Activated naive CD8-positive, alpha-beta T cell treated with anti-CD3 and anti-CD28 coated beads for 36 hours (primary cell): Measurements from ENCODE around the gene ELF2. TPM values are rescaled to one million over a fixed set of nuclear protein-coding genes. Genes with fewer than 3 reads are reported as not detected.
"Not testable (repeated sequence)": the region's sequence is repeated elsewhere in the genome, so short reads cannot be mapped to it uniquely, and the experiment has no call there.

Source experiments
- DNase-seq: peaks from one replicate; pipeline ENCODE4 v3.0.0; 2021
- H3K27ac Mint-ChIP-seq: one replicate; pipeline ENCODE4 v1.8.0; 2022; ENCODE audit warnings: mild to moderate bottlenecking, moderate library complexity, mixed read lengths
- H3K27me3 Mint-ChIP-seq: one replicate; pipeline ENCODE4 v1.8.0; 2022; ENCODE audit warnings: mild to moderate bottlenecking, mixed read lengths
- H3K36me3 Mint-ChIP-seq: one replicate; pipeline ENCODE4 v1.8.0; 2021; ENCODE audit warnings: mild to moderate bottlenecking, mixed read lengths
- H3K4me1 Mint-ChIP-seq: one replicate; pipeline ENCODE4 v1.8.0; 2021; ENCODE audit warnings: mixed read lengths
- H3K4me3 Mint-ChIP-seq: one replicate; pipeline ENCODE4 v1.8.0; 2022; ENCODE audit warnings: mild to moderate bottlenecking, moderate library complexity, mixed read lengths
- H3K9me3 Mint-ChIP-seq: one replicate; pipeline ENCODE4 v1.8.0; 2022; ENCODE audit warnings: mixed read lengths
- total RNA-seq, 2 experiments: library from RNA; stranded (reverse); gene quantifications; one replicate each; pipeline ENCODE4 v1.2.3, GENCODE V29; 2021

The ELF2 gene
- total RNA-seq, 2 experiments from 2014 or later: 23.4 TPM

- DNase-seq: no peak
- H3K4me1 Mint-ChIP-seq: no peaks in the 10 kb centered on the region
- H3K4me3 Mint-ChIP-seq: no peak overlapping the region
- H3K9me3 Mint-ChIP-seq: no peaks in the 10 kb centered on the region
- H3K36me3 Mint-ChIP-seq: no peaks in the 10 kb centered on the region
- no peak overlapping the region for H3K27ac Mint-ChIP-seq
- peaks cover 3% of the 10 kb centered on the region for H3K27me3 Mint-ChIP-seq
Measured at GRCh38 chr4:139164731-139165130, 12.3 kb downstream of the ELF2 start.

GRCh38 chr4:139163806-139164206 is 13.2 kb downstream of the ELF2 start:
- H3K27me3 Mint-ChIP-seq: peaks cover 3% of the 10 kb centered on the region
- H3K9me3 Mint-ChIP-seq: no peaks in the 10 kb centered on the region
- H3K27ac Mint-ChIP-seq: no peak overlapping the region
- DNase-seq: no peak
- no peaks in the 10 kb centered on the region for H3K4me1 Mint-ChIP-seq
- H3K4me3 Mint-ChIP-seq: no peak overlapping the region
- no peaks in the 10 kb centered on the region for H3K36me3 Mint-ChIP-seq

GRCh38 chr4:139157977-139158376 is 19.0 kb downstream of the ELF2 start:
- DNase-seq, H3K27ac Mint-ChIP-seq, H3K27me3 Mint-ChIP-seq, H3K9me3 Mint-ChIP-seq, H3K4me1 Mint-ChIP-seq, H3K36me3 Mint-ChIP-seq, H3K4me3 Mint-ChIP-seq: not testable (repeated sequence)

GRCh38 chr4:139154952-139155557 is 22.0 kb downstream of the ELF2 start:
- H3K4me1 Mint-ChIP-seq: peaks cover 1% of the 10 kb centered on the region
- no peak overlapping the region for H3K27ac Mint-ChIP-seq
- no peak overlapping the region for H3K4me3 Mint-ChIP-seq
- no peaks in the 10 kb centered on the region for H3K36me3 Mint-ChIP-seq
- no peaks in the 10 kb centered on the region for H3K9me3 Mint-ChIP-seq
- H3K27me3 Mint-ChIP-seq: no peaks in the 10 kb centered on the region
- no peak for DNase-seq

- Mint-ChIP-seq H3K36me3 (no peaks in the 10 kb centered on the region), H3K4me3 (no peak overlapping the region)
Measured at GRCh38 chr4:139154538-139154937, 22.5 kb downstream of the ELF2 start.

GRCh38 chr4:139154134-139154421 is 22.9 kb downstream of the ELF2 start:
- Mint-ChIP-seq H3K27ac (no peak overlapping the region), H3K4me1 (peaks cover 1% of the 10 kb centered on the region), H3K9me3 (no peaks in the 10 kb centered on the region), H3K4me3 (no peak overlapping the region), H3K36me3 (no peaks in the 10 kb centered on the region), H3K27me3 (no peaks in the 10 kb centered on the region)
- no peak for DNase-seq

More at GRCh38 chr4:139154538-139154937, 22.5 kb downstream of the ELF2 start:
- DNase-seq: no peak
- Mint-ChIP-seq H3K27ac (no peak overlapping the region), H3K9me3 (no peaks in the 10 kb centered on the region), H3K27me3 (no peaks in the 10 kb centered on the region), H3K4me1 (peaks cover 1% of the 10 kb centered on the region)

- H3K4me1 Mint-ChIP-seq: peaks cover 1% of the 10 kb centered on the region
- no peaks in the 10 kb centered on the region for H3K27me3 Mint-ChIP-seq
- no peaks in the 10 kb centered on the region for H3K9me3 Mint-ChIP-seq
- H3K36me3 Mint-ChIP-seq: no peaks in the 10 kb centered on the region
- no peak overlapping the region for H3K27ac Mint-ChIP-seq
- DNase-seq: no peak
- no peak overlapping the region for H3K4me3 Mint-ChIP-seq
Measured at GRCh38 chr4:139153411-139154133, 23.4 kb downstream of the ELF2 start.

- no peak for DNase-seq
- Mint-ChIP-seq H3K9me3 (no peaks in the 10 kb centered on the region), H3K4me1 (peaks cover 2% of the 10 kb centered on the region), H3K27me3 (no peaks in the 10 kb centered on the region), H3K4me3 (no peak overlapping the region), H3K27ac (no peak overlapping the region), H3K36me3 (no peaks in the 10 kb centered on the region)
Measured at GRCh38 chr4:139152249-139152648, 24.8 kb downstream of the ELF2 start.

GRCh38 chr4:139146926-139147629 is 29.9 kb downstream of the ELF2 start:
- H3K9me3 Mint-ChIP-seq: no peaks in the 10 kb centered on the region
- DNase-seq: no peak
- no peaks in the 10 kb centered on the region for H3K27me3 Mint-ChIP-seq
- H3K27ac Mint-ChIP-seq: no peak overlapping the region
- peaks cover 3% of the 10 kb centered on the region for H3K36me3 Mint-ChIP-seq
- no peak overlapping the region for H3K4me3 Mint-ChIP-seq
- peaks cover 5% of the 10 kb centered on the region for H3K4me1 Mint-ChIP-seq

GRCh38 chr4:139145552-139145932 is 31.5 kb downstream of the ELF2 start:
- Mint-ChIP-seq H3K9me3 (no peaks in the 10 kb centered on the region), H3K4me1 (peaks cover 5% of the 10 kb centered on the region), H3K27ac (no peak overlapping the region), H3K27me3 (no peaks in the 10 kb centered on the region), H3K36me3 (peaks cover 3% of the 10 kb centered on the region), H3K4me3 (no peak overlapping the region)
- no peak for DNase-seq

GRCh38 chr4:139144911-139145551 is 32.0 kb downstream of the ELF2 start:
- H3K27ac Mint-ChIP-seq: no peak overlapping the region
- no peak for DNase-seq
- peaks cover 5% of the 10 kb centered on the region for H3K4me1 Mint-ChIP-seq
- H3K27me3 Mint-ChIP-seq: no peaks in the 10 kb centered on the region
- no peak overlapping the region for H3K4me3 Mint-ChIP-seq
- no peaks in the 10 kb centered on the region for H3K9me3 Mint-ChIP-seq
- peaks cover 3% of the 10 kb centered on the region for H3K36me3 Mint-ChIP-seq

- no peaks in the 10 kb centered on the region for H3K27me3 Mint-ChIP-seq
- H3K36me3 Mint-ChIP-seq: peaks cover 3% of the 10 kb centered on the region
- peaks cover 5% of the 10 kb centered on the region for H3K4me1 Mint-ChIP-seq
- DNase-seq: no peak
- H3K27ac Mint-ChIP-seq: no peak overlapping the region
- no peak overlapping the region for H3K4me3 Mint-ChIP-seq
- no peaks in the 10 kb centered on the region for H3K9me3 Mint-ChIP-seq
Measured at GRCh38 chr4:139144161-139144859, 32.7 kb downstream of the ELF2 start.

- no peaks in the 10 kb centered on the region for H3K9me3 Mint-ChIP-seq
Measured at GRCh38 chr4:139142980-139143379, 34.0 kb downstream of the ELF2 start.

GRCh38 chr4:139142087-139142486 is 34.9 kb downstream of the ELF2 start:
- no peaks in the 10 kb centered on the region for H3K27me3 Mint-ChIP-seq
- no peaks in the 10 kb centered on the region for H3K9me3 Mint-ChIP-seq
- no peak overlapping the region for H3K4me3 Mint-ChIP-seq
- no peak for DNase-seq
- peaks cover 4% of the 10 kb centered on the region for H3K4me1 Mint-ChIP-seq
- H3K36me3 Mint-ChIP-seq: peaks cover 3% of the 10 kb centered on the region
- no peak overlapping the region for H3K27ac Mint-ChIP-seq

More at GRCh38 chr4:139142980-139143379, 34.0 kb downstream of the ELF2 start:
- DNase-seq: no peak
- Mint-ChIP-seq H3K4me1 (peaks cover 5% of the 10 kb centered on the region), H3K36me3 (peaks cover 3% of the 10 kb centered on the region), H3K4me3 (no peak overlapping the region), H3K27ac (no peak overlapping the region), H3K27me3 (no peaks in the 10 kb centered on the region)

GRCh38 chr4:139137763-139138162 is 39.3 kb downstream of the ELF2 start:
- Mint-ChIP-seq H3K27ac (no peak overlapping the region), H3K4me3 (no peak overlapping the region), H3K27me3 (no peaks in the 10 kb centered on the region), H3K4me1 (no peaks in the 10 kb centered on the region), H3K9me3 (no peaks in the 10 kb centered on the region), H3K36me3 (no peaks in the 10 kb centered on the region)
- DNase-seq: no peak
